ENCODE data around the gene ERP44.

- TF ChIP-seq POLR2A (IDR thresholded peaks at IDR 0.05; ENCODE audit: low read length) (no peak), GATA1 (IDR thresholded peaks at IDR 0.05; ENCODE audit: low read depth, low read length) (no peak)
These were observed 7.9 kb downstream of the ERP44 start for GRCh38 chr9:100090880-100091279.

Measured in erythroblast (primary cell).